Activated naive CD8-positive, alpha-beta T cell (primary cell): ENCODE measurements around the gene PPP2R1A.
"Not testable (repeated sequence)": the region's sequence is repeated elsewhere in the genome, so short reads cannot be mapped to it uniquely, and the experiment has no call there.

Source experiments
- H3K27ac Mint-ChIP-seq: one replicate; pipeline ENCODE4 v1.8.0; 2021; ENCODE audit warnings: mixed read lengths
- H3K27me3 Mint-ChIP-seq: one replicate; pipeline ENCODE4 v1.8.0; 2021; ENCODE audit warnings: mixed read lengths
- H3K36me3 Mint-ChIP-seq: one replicate; pipeline ENCODE4 v1.8.0; 2021; ENCODE audit warnings: mixed read lengths
- H3K4me1 Mint-ChIP-seq: one replicate; pipeline ENCODE4 v1.8.0; 2021; ENCODE audit warnings: low read depth, mixed read lengths
- H3K4me3 Mint-ChIP-seq: one replicate; pipeline ENCODE4 v1.8.0; 2021; ENCODE audit warnings: mild to moderate bottlenecking, mixed read lengths
- H3K9me3 Mint-ChIP-seq: one replicate; pipeline ENCODE4 v1.8.0; 2021; ENCODE audit warnings: low read depth, mixed read lengths

The PPP2R1A gene

DNA sequence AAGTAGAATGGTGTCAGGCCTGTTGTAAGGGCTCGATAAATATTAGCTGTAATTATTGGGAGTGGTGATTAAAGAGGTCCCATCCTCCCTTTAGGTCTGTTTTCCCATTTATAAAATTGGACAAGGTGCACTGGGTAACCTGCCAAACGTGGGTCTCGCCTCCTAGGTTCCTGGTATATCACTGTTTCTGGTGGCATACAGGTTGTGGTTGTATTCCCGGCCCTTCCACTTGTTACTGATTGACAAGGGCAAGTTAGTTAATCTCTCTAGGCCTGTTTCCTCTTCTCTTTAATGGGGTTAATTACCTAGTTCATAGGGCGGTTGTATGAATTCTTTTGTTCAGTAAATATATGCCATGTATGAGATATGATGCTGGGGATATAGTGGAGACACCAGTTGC, 1.5 kb downstream of the PPP2R1A start:
- Mint-ChIP-seq H3K4me3 (peak overlapping the region; percentile 92), H3K36me3 (peaks cover 4% of the 10 kb centered on the region), H3K9me3 (no peaks in the 10 kb centered on the region), H3K27ac (peak overlapping the region; percentile 98), H3K4me1 (peaks cover 47% of the 10 kb centered on the region), H3K27me3 (no peaks in the 10 kb centered on the region)

DNA sequence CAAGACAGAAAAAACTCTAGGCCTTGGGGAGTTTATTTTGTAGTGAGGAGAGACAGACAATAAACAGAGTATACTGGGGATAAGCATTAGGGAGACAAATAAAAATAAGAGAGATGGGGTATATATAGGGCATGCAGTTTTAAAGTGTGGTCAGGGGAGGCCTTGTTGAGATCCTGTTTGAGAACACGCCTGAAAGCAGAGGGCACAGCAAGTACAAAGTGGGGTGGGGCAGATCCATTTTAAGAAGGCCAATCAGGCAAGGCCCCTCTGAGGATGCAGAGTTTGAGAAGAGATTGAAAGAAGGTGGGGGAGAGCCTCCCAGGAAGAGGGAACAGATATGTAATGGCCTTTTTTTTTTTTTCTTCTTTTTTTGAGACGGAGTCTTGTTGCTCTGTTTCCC, 2.1 kb downstream of the PPP2R1A start:
- H3K9me3 Mint-ChIP-seq: no peaks in the 10 kb centered on the region
- peak overlapping the region; percentile 92 for H3K4me3 Mint-ChIP-seq
- H3K36me3 Mint-ChIP-seq: peaks cover 4% of the 10 kb centered on the region
- peak overlapping the region; percentile 98 for H3K27ac Mint-ChIP-seq
- no peaks in the 10 kb centered on the region for H3K27me3 Mint-ChIP-seq
- peaks cover 52% of the 10 kb centered on the region for H3K4me1 Mint-ChIP-seq

DNA sequence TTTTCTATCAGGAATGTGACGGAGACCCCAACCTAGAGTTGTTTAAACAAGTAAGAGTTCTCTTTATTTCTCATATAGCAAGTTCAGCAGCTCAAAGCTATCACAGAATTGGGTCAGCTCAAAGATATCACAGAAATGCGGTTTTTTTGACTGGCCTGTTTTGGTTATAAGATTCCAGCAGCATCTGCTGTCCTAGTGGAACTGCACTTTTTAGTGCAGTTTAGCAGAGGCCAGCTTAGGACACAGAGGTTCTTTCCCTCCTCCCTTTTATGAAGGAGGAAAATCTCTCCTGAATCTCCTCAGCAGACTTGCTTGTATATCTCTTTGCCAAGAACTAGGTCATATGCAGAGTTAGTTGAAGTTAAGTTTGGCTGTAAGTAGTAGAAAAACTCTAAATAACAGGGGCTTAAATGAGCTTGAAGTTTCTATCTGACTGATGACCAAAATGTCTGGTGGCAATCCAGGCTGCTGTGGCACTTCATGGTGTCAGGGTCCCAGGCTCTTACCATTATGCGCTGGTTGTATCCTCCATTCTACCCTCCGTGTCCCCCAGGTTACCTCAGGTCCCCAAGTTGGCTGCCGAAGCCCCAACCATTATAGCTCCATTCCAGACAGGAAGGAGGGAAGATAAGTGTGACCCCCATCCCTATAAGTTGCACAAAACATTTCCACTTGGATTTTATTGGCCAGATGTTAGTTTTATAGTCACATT, 6.6 kb downstream of the PPP2R1A start:
- Mint-ChIP-seq H3K9me3 (no peaks in the 10 kb centered on the region), H3K27ac (peak overlapping the region; percentile 16), H3K27me3 (no peaks in the 10 kb centered on the region), H3K4me1 (peaks cover 69% of the 10 kb centered on the region), H3K36me3 (peaks cover 4% of the 10 kb centered on the region), H3K4me3 (no peak overlapping the region)

DNA sequence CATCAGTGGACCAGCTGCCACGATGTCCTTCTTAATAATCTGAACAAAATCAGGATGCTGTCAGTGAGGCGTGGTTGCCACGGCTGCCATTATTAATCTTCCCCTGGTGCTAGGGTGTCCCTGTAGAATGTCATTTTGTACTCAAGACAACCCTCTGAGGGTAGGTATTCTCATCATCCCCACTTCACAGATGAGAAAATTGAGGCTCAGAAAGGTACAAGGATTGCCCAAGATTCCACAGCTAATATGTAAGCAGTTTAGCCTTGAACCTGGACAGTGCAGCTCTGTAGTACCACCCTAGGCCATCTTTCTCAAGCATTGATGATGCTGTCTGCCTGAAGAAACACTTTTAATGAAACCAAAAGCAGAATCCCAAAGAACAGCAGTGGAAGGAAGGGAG, 8.1 kb downstream of the PPP2R1A start:
- Mint-ChIP-seq H3K36me3 (no peaks in the 10 kb centered on the region), H3K9me3 (no peaks in the 10 kb centered on the region), H3K4me1 (peaks cover 65% of the 10 kb centered on the region), H3K4me3 (no peak overlapping the region), H3K27ac (no peak overlapping the region), H3K27me3 (no peaks in the 10 kb centered on the region)

DNA sequence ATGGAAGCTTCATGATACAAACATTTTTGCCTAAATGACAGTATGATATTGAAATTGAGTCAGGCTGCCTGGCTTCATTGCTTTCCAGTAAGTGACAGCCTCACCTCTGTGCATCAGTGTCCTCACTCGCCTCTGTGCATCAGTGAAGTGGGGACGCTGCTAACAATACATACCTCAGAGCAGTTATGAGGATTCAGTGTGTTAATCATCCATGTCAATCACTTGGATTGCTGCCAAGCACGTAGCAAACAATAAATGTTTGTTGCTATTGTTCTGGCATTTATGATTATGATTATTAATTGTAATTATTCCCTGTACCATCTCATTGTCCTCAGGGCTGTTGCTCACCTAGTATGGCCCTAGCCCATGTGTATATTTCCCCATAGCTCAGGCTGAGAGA, 8.8 kb downstream of the PPP2R1A start:
- no peaks in the 10 kb centered on the region for H3K27me3 Mint-ChIP-seq
- H3K27ac Mint-ChIP-seq: no peak overlapping the region
- peaks cover 62% of the 10 kb centered on the region for H3K4me1 Mint-ChIP-seq
- no peaks in the 10 kb centered on the region for H3K36me3 Mint-ChIP-seq
- H3K9me3 Mint-ChIP-seq: no peaks in the 10 kb centered on the region
- H3K4me3 Mint-ChIP-seq: no peak overlapping the region

DNA sequence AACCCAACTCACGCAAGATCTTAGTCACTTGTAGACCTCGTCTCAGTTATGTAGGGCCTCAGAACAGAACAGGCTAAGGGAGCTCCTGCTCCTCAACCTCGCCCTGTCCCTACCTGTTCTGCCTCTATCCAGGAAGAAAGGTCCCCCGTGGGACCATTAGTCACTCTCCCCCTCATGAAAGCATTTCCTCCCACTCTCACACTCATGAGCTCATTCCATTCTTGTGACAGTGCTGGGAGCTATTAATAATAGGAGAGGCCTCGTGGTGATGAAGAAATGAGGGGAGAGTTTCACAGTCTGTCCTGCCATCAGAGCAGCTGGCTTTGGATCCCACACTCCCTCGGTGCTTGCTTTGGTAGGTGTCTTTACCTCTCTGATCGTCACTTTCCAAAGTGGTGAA, 10.2 kb downstream of the PPP2R1A start:
- Mint-ChIP-seq H3K4me3 (no peak overlapping the region), H3K27ac (peak overlapping the region; percentile 38), H3K4me1 (peaks cover 64% of the 10 kb centered on the region), H3K27me3 (no peaks in the 10 kb centered on the region), H3K36me3 (peaks cover 3% of the 10 kb centered on the region), H3K9me3 (no peaks in the 10 kb centered on the region)

DNA sequence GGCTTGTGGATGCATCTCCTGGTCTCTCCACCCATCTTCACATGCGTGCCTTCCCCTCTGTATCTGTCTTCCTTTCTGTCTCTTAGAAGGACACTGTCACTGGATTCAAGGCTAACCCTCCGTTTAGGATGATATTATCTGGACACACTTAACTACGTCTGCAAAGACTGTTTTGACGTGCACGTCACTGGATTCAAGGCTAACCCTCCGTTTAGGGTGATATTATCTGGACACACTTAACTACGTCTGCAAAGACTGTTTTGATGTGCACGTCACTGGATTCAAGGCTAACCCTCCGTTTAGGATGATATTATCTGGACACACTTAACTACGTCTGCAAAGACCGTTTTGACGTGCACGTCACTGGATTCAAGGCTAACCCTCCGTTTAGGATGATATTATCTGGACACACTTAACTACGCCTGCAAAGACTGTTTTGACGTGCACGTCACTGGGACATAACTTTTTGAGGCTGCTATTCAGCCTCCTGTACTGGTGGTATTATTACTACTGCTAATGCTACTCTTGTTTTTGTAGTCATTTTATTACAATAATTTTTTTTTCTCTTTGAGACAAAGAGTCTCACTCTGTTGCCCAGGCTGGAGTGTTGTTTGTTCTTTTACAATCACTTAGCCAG, 11.0 kb downstream of the PPP2R1A start:
- not testable (repeated sequence) for H3K27me3 Mint-ChIP-seq, H3K9me3 Mint-ChIP-seq, H3K27ac Mint-ChIP-seq, H3K4me3 Mint-ChIP-seq, H3K36me3 Mint-ChIP-seq
- H3K4me1 Mint-ChIP-seq: peaks cover 64% of the 10 kb centered on the region

DNA sequence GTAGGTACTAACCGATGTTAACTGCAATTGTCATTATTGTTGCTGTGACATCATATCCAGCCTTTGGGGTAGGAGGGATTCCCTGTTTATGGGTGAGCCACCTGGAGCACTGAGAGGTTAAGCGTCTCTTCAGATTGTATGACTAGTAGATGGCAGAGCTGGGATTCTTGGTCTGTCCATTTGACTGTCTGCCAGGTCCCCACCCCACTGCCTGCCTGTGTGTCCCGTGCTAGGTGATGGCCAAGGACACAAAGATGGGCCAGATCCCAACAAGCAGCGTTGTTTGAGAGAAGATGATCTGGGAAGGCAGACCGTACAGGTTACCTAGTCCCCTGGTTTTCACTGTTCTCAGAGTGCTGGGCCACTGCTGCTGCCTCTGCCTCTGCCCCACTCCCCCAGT, 16.6 kb downstream of the PPP2R1A start:
- Mint-ChIP-seq H3K27ac (no peak overlapping the region), H3K9me3 (no peaks in the 10 kb centered on the region), H3K36me3 (peaks cover 6% of the 10 kb centered on the region), H3K4me1 (peaks cover 38% of the 10 kb centered on the region), H3K27me3 (no peaks in the 10 kb centered on the region), H3K4me3 (no peak overlapping the region)

DNA sequence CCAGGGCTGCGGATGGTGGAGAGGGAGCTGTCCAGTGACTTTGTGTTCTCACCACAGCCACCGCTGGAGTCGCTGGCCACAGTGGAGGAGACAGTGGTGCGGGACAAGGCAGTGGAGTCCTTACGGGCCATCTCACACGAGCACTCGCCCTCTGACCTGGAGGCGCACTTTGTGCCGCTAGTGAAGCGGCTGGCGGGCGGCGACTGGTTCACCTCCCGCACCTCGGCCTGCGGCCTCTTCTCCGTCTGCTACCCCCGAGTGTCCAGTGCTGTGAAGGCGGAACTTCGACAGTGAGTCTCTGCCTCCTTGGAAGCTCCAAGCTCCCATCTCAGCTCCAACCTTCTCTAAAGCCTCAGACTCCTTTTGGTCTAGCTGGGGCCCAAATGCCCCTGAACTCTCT, 21.4 kb downstream of the PPP2R1A start:
- H3K9me3 Mint-ChIP-seq: no peaks in the 10 kb centered on the region
- H3K27me3 Mint-ChIP-seq: no peaks in the 10 kb centered on the region
- peaks cover 9% of the 10 kb centered on the region for H3K4me1 Mint-ChIP-seq
- peaks cover 2% of the 10 kb centered on the region for H3K36me3 Mint-ChIP-seq
- H3K4me3 Mint-ChIP-seq: no peak overlapping the region
- no peak overlapping the region for H3K27ac Mint-ChIP-seq

DNA sequence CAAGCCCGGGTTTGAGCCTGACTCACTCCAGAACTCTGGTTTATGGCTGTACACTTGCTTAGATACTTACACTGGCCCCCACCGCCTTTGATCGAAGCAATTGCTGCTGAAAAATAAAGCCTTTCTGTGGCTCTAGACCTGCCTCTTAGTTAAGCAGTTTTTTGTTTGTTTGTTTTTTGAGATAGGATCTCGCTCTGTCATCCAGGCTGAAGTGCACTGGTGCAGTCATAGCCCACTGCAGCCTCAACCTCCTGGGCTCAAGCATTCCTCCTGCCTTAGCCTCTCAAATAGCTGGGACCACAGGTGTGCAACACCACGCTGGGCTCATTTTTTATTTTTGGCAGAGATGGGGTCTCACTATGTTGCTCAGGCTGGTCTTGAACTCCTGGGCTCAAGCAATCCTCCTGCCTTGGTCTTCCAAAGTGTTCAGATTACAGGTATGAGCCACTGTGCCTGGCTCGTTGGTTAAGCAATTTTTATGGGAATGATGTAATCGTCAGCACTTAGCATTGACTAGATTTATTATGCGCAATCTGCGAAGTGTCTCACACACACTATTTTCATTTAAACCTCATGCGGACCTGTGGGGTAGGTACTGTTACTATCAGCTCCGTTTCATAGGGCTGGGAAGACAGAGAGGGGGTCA, 22.2 kb downstream of the PPP2R1A start:
- Mint-ChIP-seq H3K36me3 (peaks cover 2% of the 10 kb centered on the region), H3K4me3 (no peak overlapping the region), H3K27me3 (no peaks in the 10 kb centered on the region), H3K4me1 (peaks cover 8% of the 10 kb centered on the region), H3K9me3 (no peaks in the 10 kb centered on the region), H3K27ac (no peak overlapping the region)

DNA sequence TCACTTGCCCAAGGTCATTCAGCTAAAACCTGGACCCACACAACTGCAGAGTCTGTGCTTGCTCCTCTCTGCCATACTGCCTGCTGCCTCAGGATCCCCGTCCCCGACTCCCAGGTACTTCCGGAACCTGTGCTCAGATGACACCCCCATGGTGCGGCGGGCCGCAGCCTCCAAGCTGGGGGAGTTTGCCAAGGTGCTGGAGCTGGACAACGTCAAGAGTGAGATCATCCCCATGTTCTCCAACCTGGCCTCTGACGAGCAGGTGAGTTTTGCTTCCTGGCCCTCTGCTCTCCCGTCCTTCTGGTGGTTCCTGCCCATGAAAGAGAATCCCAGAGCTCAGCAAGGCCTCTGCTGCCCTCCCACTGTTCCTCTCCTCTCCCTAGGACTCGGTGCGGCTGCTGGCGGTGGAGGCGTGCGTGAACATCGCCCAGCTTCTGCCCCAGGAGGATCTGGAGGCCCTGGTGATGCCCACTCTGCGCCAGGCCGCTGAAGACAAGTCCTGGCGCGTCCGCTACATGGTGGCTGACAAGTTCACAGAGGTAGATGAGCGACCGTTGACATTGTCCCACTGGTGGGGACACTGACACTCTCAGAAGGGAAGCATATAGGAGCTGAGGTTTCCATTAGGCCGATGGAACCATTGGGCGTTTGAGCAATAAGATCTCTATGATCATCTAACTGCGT, 22.9 kb downstream of the PPP2R1A start:
- Mint-ChIP-seq H3K27me3 (no peaks in the 10 kb centered on the region), H3K9me3 (no peaks in the 10 kb centered on the region), H3K4me1 (peaks cover 7% of the 10 kb centered on the region), H3K4me3 (no peak overlapping the region), H3K36me3 (peaks cover 2% of the 10 kb centered on the region), H3K27ac (peak overlapping the region; percentile 61)

DNA sequence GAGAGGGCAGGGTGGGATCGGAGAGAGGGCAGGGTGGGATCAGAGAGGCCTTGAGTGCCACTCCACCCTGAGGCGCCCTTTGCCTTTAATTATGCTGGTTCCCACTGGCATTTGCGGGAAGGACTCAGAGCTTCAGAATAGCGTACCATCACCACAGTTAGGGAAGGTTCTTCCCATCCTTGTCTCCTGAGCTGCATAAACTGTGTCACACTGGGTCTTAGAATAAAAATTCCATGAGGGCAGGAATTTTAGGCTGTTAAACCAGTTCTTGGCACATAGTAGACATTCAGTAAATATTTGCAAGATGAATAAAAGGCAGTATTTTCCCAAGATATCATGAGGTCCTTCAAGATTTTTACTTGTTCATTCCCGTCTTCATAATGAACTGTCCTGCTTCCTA, 24.4 kb downstream of the PPP2R1A start:
- Mint-ChIP-seq H3K27ac (no peak overlapping the region), H3K36me3 (peaks cover 2% of the 10 kb centered on the region), H3K4me1 (peaks cover 7% of the 10 kb centered on the region), H3K4me3 (no peak overlapping the region), H3K9me3 (no peaks in the 10 kb centered on the region), H3K27me3 (no peaks in the 10 kb centered on the region)

DNA sequence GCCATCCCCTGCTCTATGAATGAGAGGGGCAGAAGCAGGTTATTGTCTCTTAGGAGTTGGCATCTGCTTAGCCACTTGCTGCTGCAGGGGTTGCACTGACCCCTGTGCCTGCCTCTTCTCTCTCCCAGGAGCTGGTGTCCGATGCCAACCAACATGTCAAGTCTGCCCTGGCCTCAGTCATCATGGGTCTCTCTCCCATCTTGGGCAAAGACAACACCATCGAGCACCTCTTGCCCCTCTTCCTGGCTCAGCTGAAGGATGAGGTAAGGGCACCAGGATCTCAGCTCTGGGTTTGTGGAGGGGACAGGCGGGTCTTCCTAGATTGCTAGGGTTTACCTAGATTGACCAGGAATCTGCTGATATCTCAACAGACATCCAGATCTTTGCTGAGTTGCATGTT, 26.5 kb downstream of the PPP2R1A start:
- peak overlapping the region; percentile 28 for H3K27ac Mint-ChIP-seq
- H3K36me3 Mint-ChIP-seq: peaks cover 3% of the 10 kb centered on the region
- no peak overlapping the region for H3K4me3 Mint-ChIP-seq
- H3K9me3 Mint-ChIP-seq: no peaks in the 10 kb centered on the region
- no peaks in the 10 kb centered on the region for H3K4me1 Mint-ChIP-seq
- no peaks in the 10 kb centered on the region for H3K27me3 Mint-ChIP-seq

DNA sequence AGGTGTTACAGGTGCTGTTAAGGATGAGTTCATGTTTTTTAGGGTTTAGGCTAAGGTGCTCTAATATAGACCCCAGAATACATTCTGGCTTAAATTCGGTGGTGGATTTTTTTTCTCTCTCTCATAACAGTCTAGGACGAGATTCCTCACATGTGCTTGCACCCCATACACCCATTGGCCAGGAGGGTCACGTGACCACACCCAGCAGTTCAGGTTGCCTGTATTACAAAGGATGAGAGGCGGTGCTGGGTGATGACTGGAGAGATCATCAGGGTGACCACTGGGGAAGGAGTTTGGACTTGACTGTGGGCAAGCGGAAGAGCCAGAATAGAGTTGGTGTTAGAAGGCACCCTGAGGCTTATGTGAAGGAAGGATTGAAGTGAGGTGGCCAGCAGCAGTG, 27.7 kb downstream of the PPP2R1A start:
- no peaks in the 10 kb centered on the region for H3K4me1 Mint-ChIP-seq
- no peak overlapping the region for H3K4me3 Mint-ChIP-seq
- no peak overlapping the region for H3K27ac Mint-ChIP-seq
- no peaks in the 10 kb centered on the region for H3K27me3 Mint-ChIP-seq
- H3K36me3 Mint-ChIP-seq: peaks cover 4% of the 10 kb centered on the region
- H3K9me3 Mint-ChIP-seq: no peaks in the 10 kb centered on the region

DNA sequence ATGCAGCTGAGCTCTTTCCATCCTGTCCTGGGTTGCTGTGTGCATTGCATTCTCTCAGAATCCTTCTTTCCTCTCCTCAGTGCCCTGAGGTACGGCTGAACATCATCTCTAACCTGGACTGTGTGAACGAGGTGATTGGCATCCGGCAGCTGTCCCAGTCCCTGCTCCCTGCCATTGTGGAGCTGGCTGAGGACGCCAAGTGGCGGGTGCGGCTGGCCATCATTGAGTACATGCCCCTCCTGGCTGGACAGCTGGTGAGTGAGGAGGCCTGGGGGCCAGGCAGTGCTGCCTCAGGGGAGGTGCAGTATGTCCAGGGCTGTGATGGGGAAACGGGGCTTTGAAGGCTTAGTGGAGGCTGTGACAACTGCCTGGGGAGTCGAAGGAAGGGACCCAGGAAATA, 29.8 kb downstream of the PPP2R1A start:
- Mint-ChIP-seq H3K9me3 (no peaks in the 10 kb centered on the region), H3K36me3 (peaks cover 4% of the 10 kb centered on the region), H3K4me1 (no peaks in the 10 kb centered on the region), H3K27me3 (no peaks in the 10 kb centered on the region), H3K27ac (no peak overlapping the region), H3K4me3 (no peak overlapping the region)
